Panc1 (cell line): Measurements from ENCODE around the gene ELAC1. TPM values are rescaled to one million over a fixed set of nuclear protein-coding genes. Genes with fewer than 3 reads are reported as not detected.

Experiments
- ATAC-seq: fragments of 200-7000 bp; cut with Tn5 transposase; 2 replicates; pipeline ENCODE4 v1.9.1; 2020; ENCODE audit warnings: mild to moderate bottlenecking, moderate library complexity
- BruUV-seq: library from RNA; stranded (reverse); fragments of 400-500 nt; replicated peaks from 2 replicates; lab custom pipeline; 2021; lab: Mats Ljungman, UMichigan
- CTCF ChIA-PET: fragments of 300-600 bp; sonication (Branson Sonifier 250); formaldehyde crosslinking; loops from one replicate; lab custom pipeline; 2022; ENCODE audit warnings: antibody characterized with exemption; lab: Charles Lee
- POLR2A ChIA-PET: fragments of 300-600 bp; sonication (Branson Sonifier 250); formaldehyde crosslinking; loops from one replicate; lab custom pipeline; 2022; ENCODE audit warnings: antibody characterized with exemption; lab: Charles Lee
- DNase-seq: peaks from one replicate; pipeline ENCODE4 v3.0.0-alpha.2; 2010; ENCODE audit warnings: low read depth, low spot score
- H3K27ac ChIP-seq: 2 replicates; pipeline ENCODE4 v1.5.1; 2011; ENCODE audit warnings: mild to moderate bottlenecking, low read length, inconsistent platforms
- H3K27me3 ChIP-seq: fragments of 200-500 bp; sonication (Bioruptor generic); 2 replicates; pipeline ENCODE4 v1.6.0; 2014; ENCODE audit warnings: low read length, inconsistent platforms; ENCODE audit not compliant: control insufficient read depth, insufficient read depth
- H3K36me3 ChIP-seq: fragments of 200-500 bp; sonication (Bioruptor generic); 2 replicates; pipeline ENCODE4 v1.5.1; 2014; ENCODE audit warnings: inconsistent platforms, mild to moderate bottlenecking, low read length, moderate library complexity; ENCODE audit not compliant: control insufficient read depth, insufficient read depth
- H3K4me1 ChIP-seq: 2 replicates; pipeline ENCODE4 v1.5.1; 2011; ENCODE audit warnings: inconsistent platforms, mild to moderate bottlenecking, low read length, moderate library complexity; ENCODE audit not compliant: control insufficient read depth, insufficient read depth
- H3K4me3 ChIP-seq, 2 experiments: 2 replicates each; pipeline ENCODE4 v1.5.1; 2011 to 2012; ENCODE audit warnings: low read depth in 2 of 2, low read length in 2 of 2, mild to moderate bottlenecking in 2 of 2, inconsistent platforms in 1 of 2, moderate library complexity in 1 of 2
- H3K9me3 ChIP-seq: fragments of 200-500 bp; sonication (Bioruptor generic); 2 replicates; pipeline ENCODE4 v1.5.1; 2014; ENCODE audit warnings: low read depth, mild to moderate bottlenecking, inconsistent platforms, low read length, moderate library complexity; ENCODE audit not compliant: control insufficient read depth, insufficient read depth
- CTCF ChIP-seq: fragments of 450-650 bp; IDR thresholded peaks from 2 replicates; pipeline ENCODE4 v1.5.1; 2017; ENCODE audit warnings: mild to moderate bottlenecking
- POLR2AphosphoS5 ChIP-seq: IDR thresholded peaks from 2 replicates; pipeline ENCODE4 v1.6.1; 2012; ENCODE audit warnings: mild to moderate bottlenecking, low read depth, low read length, moderate library complexity
- REST ChIP-seq, 2 experiments: IDR thresholded peaks; 2 replicates each; pipeline ENCODE4 v1.6.1; 2011 to 2012; ENCODE audit warnings: low read depth in 2 of 2, control low read depth in 1 of 2, low read length in 1 of 2, mild to moderate bottlenecking in 1 of 2, moderate library complexity in 1 of 2; ENCODE audit not compliant: insufficient read depth in 1 of 2
- SIN3A ChIP-seq: IDR thresholded peaks from 2 replicates; pipeline ENCODE4 v1.6.1; 2012; ENCODE audit warnings: low read depth, mild to moderate bottlenecking, low read length, moderate library complexity, borderline replicate concordance; ENCODE audit not compliant: insufficient read depth
- TCF7L2 ChIP-seq: IDR thresholded peaks from 2 replicates; pipeline ENCODE4 v1.6.1; 2011; ENCODE audit warnings: mild to moderate bottlenecking, low read depth, low read length, inconsistent platforms
- in situ Hi-C: cut with HindIII; loops from 2 replicates; pipeline ENCODE4 v1.10.0; 2016; ENCODE audit warnings: low sequenced_read_pairs, low pct_unique_long_range_greater_than_20kb
- intact Hi-C: fragments of 100-400 bp; cut with micrococcal nuclease; formaldehyde crosslinking; loops from one replicate; pipeline ENCODE4 v1.10.0; 2022; ENCODE audit not compliant: unreplicated experiment
- total RNA-seq: library from RNA; stranded (reverse); gene quantifications from one replicate; pipeline ENCODE4 v1.2.1, GENCODE V29; 2021; ENCODE audit not compliant: unreplicated experiment

The ELAC1 gene
- total RNA-seq, 1 experiment from 2014 or later = 4.6 TPM

GRCh38 chr18:50949185-50949584 lies 18.7 kb upstream of the ELAC1 start:
- H3K27ac ChIP-seq = no peak overlapping the region
- intact Hi-C loops (no loop called here), in situ Hi-C loops (no loop called here)
- no peaks in the 10 kb centered on the region for H3K9me3 ChIP-seq
- no peak for ATAC-seq
- POLR2A ChIA-PET = no interaction called here
- H3K27me3 ChIP-seq = no peaks in the 10 kb centered on the region
- CTCF ChIA-PET = no interaction called here
- H3K4me1 ChIP-seq = no peaks in the 10 kb centered on the region
- BruUV-seq = no TSS peak
- no peak for TF ChIP-seq SIN3A
- no peak for TF ChIP-seq TCF7L2
- TF ChIP-seq CTCF = no peak
- TF ChIP-seq REST (IDR thresholded peaks at IDR 0.05; ENCODE audit: insufficient read depth in 1 of 2, low read depth in 2 of 2, low read length in 1 of 2) = no peak
- no peak for TF ChIP-seq POLR2AphosphoS5
- no peaks in the 10 kb centered on the region for H3K36me3 ChIP-seq
- no peak for DNase-seq
- H3K4me3 ChIP-seq = no peak overlapping the region

- POLR2A ChIA-PET = no interaction called here
- H3K4me1 ChIP-seq = no peaks in the 10 kb centered on the region
These were observed 17.2 kb upstream of the ELAC1 start for GRCh38 chr18:50950626-50951025.

More at GRCh38 chr18:50950626-50951025, 17.2 kb upstream of the ELAC1 start:
- Histone ChIP-seq H3K27ac (no peak overlapping the region), H3K27me3 (no peaks in the 10 kb centered on the region), H3K9me3 (no peaks in the 10 kb centered on the region), H3K4me3 (no peak overlapping the region), H3K36me3 (no peaks in the 10 kb centered on the region)
- intact Hi-C loops = no loop called here
- no peak for TF ChIP-seq SIN3A
- TF ChIP-seq TCF7L2 = no peak
- TF ChIP-seq POLR2AphosphoS5 = no peak
- TF ChIP-seq REST (IDR thresholded peaks at IDR 0.05; ENCODE audit: insufficient read depth in 1 of 2, low read depth in 2 of 2, low read length in 1 of 2) = no peak
- TF ChIP-seq CTCF = no peak
- CTCF ChIA-PET = no interaction called here
- DNase-seq = no peak
- in situ Hi-C loops = no loop called here
- BruUV-seq = no TSS peak
- ATAC-seq = no peak
